ENCODE results near the gene DLST.
A peak's percentile ranks its signal among the peaks of the same experiment; 100 is the strongest.

The DLST gene

DNA sequence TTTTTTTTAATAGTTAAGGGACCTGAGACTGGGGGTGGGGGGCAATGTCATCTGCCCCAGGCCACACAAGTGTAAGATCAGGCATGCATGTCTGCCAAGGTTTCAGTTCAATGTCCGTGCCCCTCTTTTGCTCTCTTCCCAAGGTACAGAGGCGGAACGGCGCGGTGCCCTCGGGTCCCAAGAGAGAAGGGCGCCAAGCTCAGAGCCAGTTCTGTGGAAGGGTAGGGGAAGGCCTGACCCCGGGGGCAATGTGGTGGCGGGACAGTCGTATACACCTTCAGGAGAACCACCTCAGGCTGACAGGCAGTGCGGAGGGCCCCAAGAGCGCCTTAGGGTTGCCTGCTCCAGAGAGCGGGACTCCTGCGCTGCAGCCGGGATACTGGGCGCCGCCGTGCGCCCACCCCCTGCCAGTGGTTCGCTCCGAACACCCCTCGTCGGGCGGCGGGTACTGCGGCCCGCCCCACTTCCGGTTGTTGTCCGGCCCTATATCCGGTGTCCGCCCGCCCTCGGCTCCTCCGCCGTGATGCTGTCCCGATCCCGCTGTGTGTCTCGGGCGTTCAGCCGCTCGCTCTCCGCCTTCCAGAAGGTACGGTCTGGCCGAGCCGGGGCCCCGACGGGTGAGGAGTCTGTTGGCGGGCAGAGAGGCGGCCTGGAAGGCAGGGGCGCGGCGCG is at the start of gene DLST:
DLST (plus strand) TSS at position 486 of the 672 bp plus-strand sequence; CDS start at position 524, 38 bp downstream.
- no peak for FAIRE-seq

DNA sequence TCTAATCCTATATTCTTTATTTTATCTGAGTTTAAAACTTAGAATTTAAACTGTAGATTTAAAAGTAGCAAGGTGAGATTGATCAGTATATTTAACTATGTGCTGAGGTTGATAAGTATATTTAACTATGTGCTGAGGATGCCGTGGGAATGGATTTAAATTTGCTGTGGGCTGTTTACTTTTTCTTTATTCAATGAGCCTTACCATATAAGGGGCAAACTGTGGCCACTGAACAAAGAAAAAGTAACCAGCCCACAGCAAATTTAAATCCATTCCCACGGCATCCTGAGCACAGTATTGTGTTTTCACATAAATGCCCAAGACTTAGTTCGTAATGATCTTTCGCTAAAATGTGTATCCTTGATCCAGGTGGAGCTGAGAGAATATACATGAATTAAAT is 48.9 kb upstream of the DLST start:
- FAIRE-seq: no peak

DNA sequence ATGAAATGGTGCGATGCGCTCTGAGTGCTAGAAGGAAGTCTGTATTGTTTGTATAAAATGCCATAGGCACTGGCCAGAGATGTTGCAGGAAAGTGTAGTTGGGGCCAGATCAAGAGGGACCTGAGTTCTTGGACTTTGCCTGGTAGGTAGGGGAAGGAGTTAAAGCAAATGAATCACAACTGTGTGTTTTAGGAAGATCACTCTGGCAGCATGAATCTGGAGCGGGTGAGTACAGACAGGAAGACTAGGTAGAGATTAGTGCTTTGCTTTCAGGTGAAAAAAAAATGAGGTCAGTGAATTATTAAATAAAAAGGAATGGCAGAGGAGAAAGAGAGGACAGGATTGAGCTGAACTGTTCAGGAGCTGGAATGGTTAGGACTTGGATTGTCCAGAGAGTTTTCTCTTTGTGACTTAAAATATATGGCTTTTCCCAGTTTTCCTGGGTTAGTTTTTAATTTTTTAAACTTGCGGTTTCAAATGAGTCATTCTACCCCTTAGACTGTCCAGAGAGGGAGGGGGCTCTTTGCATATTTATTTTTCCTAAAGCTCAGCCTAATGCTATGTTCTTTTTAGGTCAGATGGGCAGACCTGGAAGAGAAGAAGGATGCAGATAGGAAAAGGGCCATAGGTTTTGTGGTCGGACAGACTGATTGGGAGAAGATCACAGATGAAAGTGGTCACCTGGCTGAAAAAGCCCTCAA is 46.9 kb upstream of the DLST start:
- FAIRE-seq: no peak

DNA sequence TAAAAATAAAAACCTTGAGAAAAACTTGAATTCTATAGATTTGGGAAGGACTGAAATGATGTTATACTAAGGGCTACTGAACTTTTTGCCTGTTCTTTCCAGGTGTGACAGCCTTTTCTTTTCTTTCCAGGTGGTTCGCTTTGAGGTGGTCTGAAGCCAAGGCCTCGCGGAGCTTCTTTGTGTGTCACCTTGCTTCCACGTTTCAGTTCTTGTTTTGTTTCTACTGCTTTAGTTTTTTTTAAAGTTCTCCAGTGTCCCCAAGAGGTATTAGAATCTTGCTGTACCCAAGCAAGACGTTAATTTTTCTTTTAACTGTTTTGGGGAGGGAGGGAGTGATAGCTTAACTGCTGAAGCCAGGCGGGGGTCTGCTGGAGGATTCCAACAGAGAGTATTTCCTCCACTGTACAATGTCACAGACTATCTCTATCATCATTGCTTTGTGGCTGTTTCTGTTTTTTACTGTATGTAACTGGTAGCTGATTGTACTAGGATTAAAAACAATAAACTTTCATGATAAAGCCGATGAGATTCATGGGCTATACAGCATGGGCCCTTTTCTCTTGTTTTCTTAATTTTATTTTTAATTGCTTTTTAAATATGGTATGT is 46.0 kb upstream of the DLST start:
- no peak for FAIRE-seq

- no peak for FAIRE-seq
Observed at GRCh38 chr14:74836251-74836960, 45.3 kb upstream of the DLST start.

DNA sequence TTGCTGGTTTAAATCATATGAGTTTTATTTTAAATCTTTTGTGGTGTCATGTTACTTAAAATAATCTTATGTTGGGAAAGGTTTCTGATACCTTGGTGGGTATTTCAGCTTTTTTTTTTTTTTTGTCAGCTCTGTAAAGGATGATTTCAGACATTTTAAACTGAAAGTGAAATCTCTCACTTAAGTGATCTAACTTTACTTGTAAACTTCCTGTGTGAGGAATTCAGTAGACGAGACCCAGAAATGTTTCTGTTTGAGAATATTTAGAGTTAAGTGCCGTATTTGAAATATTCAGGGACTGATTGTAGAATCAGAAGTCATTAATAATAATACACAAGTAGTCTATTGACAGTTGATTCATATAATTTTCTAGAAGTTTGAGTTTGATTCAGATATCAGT is 43.5 kb upstream of the DLST start:
- FAIRE-seq: peak; percentile 45

- FAIRE-seq: no peak
Observed at GRCh38 chr14:74840603-74841030, 41.1 kb upstream of the DLST start.

- no peak for FAIRE-seq
Observed at GRCh38 chr14:74841230-74842207, 40.2 kb upstream of the DLST start.

- FAIRE-seq: no peak
Observed at GRCh38 chr14:74843653-74844052, 38.1 kb upstream of the DLST start.

DNA sequence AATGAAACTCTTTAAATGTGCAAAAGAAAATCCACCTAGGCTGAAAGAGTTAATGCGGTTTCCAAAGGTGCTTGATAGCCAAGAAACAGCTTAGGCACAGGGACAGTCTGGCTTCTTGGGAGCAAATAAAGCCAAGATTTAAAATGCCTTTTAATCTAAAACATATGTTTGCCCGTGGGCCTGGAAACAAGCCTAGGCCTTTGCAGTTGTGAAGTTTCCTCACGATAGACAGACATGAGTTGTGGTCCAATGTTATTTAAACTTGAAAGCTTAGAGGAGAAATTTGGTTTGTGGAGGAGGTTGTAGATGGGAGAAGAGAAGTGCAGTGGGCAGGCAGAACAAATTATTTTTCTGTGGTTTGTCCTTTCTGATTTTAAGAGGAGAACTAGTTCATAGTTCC is 35.5 kb upstream of the DLST start:
- no peak for FAIRE-seq

- no peak for FAIRE-seq
Observed at GRCh38 chr14:74846968-74847665, 34.6 kb upstream of the DLST start.

GRCh38 chr14:74848768-74849167 is 32.9 kb upstream of the DLST start:
- FAIRE-seq: no peak

DNA sequence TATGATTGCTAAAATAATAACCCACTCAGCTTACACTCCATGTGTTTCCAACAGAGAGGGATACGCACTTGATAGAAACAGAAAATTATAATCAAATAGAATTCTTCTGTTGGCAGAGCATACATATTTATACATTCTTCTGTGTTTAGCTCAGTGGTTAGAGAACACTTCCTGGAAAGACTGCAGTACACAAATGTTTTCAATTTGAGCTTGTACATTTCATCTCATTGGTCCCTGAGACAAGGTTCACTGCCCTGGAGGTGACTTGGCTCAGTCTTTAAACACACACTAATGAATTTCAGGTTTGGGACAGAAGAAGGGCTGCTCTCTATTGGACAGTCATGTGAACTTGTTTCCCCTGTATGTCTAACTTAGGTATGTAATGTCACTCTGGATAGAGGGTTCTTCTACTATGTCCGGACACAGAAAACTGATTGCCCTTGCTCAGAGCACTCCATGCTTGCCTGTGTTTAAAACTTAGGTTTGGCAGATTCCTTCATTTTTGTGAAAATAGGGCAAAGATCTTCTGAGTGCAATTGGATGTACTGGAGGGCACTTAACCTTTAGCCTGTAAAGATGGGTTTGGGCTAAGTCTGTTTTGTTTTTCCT is 28.7 kb upstream of the DLST start:
- no peak for FAIRE-seq

GRCh38 chr14:74853581-74853980 is 28.1 kb upstream of the DLST start:
- no peak for FAIRE-seq

DNA sequence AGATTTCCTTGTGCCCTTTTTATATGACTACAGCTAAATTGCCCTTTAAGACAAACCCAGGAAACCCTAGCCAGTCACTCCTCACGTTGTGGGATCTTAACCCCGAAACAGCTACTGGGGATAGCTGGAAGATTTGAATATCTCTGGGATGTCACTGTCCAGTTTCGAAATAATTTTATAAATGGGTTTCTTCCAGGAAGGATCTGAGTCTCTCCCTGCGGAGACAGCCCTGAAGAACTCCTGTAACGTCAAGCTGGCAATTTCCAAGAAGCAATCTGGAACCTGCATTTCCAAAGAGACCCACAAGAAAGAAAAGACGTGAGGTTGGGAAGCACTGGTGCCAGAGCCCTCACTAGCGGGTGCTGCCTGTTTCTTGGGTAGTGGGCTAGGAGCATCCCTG is 26.7 kb upstream of the DLST start:
- no peak for FAIRE-seq

GRCh38 chr14:74855945-74856344 is 25.8 kb upstream of the DLST start:
- no peak for FAIRE-seq

DNA sequence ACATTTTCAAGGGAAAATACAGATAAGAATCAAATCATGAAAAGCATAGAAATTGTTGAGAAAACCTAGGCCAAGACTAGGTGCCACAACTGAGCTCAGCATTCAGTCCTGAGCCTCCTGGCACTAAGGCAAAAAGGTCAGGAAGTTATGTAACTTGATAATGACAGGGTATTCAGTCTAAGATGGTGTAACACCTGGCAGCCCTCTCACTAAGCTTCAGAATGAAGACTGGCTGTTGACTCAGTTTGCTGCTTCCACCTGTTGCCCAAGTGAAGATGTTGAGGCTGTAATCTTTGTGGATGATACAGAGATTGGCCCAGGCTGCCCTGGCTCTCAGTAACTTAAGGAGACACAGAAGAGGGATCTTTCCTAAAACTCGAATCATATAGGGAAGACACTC is 25.4 kb upstream of the DLST start:
- no peak for FAIRE-seq

- no peak for FAIRE-seq
Observed at GRCh38 chr14:74858022-74858421, 23.7 kb upstream of the DLST start.

GRCh38 chr14:74859757-74860552 is 21.8 kb upstream of the DLST start:
- no peak for FAIRE-seq
